Lower leg skin (tissue), 4 donors: ENCODE data around the gene OPN1MW2. TPM values are rescaled to one million over a fixed set of nuclear protein-coding genes. Genes with fewer than 3 reads are reported as not detected.
"Not testable (repeated sequence)": the region's sequence is repeated elsewhere in the genome, so short reads cannot be mapped to it uniquely, and the experiment has no call there.

Source experiments
- DNase-seq, 2 donors: peaks; one replicate each; pipeline ENCODE4 v3.0.0-alpha.2; 2019; ENCODE audit warnings: low spot score in 2 of 2
- H3K4me3 ChIP-seq: fragments of 200-600 bp; sonication (generic); 2 replicates; pipeline ENCODE4 v1.5.1; 2017; ENCODE audit warnings: mild to moderate bottlenecking, low read depth; ENCODE audit not compliant: poor library complexity, severe bottlenecking
- WGBS, 2 donors: methylation state at CpG; one replicate each; pipeline ENCODE4 v1.1.5; 2018; 5-methylcytosine and 5-hydroxymethylcytosine counted together
- intact Hi-C: fragments of 100-400 bp; cut with DNase I; formaldehyde crosslinking; loops from one replicate; pipeline ENCODE4 v1.15.0; 2023; ENCODE audit warnings: low total_unique reads
- total RNA-seq, 4 donors: library from RNA; depleted of rRNA; stranded (reverse); fragments of >200 nt; gene quantifications; one replicate each; pipeline ENCODE4 v1.1.0, GENCODE V29; 2016

The OPN1MW2 gene
- total RNA-seq, 4 donors from 2014 or later = not detected

DNA sequence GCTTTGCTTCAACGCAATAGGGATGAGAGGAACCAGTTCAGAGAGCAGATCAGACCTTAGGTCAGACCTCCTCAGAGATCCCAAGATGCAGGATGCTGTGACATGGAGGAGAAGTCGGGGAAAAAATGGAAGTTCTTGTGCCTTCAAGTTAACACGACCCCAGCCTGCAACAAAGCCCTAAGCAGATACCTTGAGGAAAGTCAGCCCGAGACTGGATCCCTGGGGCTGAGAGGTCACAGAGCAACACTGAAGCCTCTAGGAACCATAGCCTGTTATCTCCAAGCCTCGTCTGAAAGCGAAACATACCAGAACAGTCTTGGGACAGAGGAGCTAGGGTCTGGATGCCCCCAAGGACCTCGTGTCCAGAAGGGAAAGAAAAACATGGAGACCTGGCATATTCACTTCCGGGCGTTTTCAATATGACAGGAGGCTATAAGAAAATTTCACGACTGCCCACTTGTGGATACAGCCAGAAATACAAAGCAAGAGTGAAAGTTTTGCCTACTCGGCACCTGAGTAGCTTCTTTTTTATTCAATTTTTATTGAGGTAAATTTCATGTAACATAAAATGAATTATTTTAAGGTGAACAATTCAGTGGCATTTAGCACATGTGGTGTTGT lies 19.5 kb downstream of the OPN1MW2 start:
- peak in 1 of 2 donors; percentile 23 for DNase-seq
- intact Hi-C loops, H3K4me3 ChIP-seq: not testable (repeated sequence)
- WGBS, 2 donors = 75% methylated on average over 1 of the region's 11 CpGs; no CpG with 5 or more reads in 1 of the 2 donors

DNA sequence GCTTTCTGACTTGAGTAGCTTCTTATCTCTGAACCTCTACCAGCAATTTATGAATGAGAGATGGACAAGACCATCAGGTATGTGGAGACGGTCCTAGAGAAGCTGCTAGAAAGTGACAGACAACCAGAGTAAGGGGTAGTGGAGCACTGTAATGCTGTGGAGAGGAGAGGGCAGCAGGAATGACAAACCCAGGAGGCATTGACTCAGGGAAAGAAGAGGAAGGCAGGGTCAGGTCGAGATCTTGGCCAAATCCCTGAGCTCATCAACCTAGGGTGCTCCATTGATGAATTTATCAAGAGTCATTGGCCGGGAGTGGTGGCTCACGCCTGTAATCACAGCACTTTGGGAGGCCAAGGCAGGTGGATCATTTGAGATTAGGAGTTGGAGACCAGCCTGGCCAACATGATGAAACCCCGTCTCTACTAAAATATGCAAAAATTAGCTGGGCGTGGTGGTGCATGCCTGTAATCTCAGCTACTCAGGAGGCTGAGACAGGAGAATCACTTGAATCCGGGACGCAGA lies 20.5 kb downstream of the OPN1MW2 start:
- H3K4me3 ChIP-seq, intact Hi-C loops: not testable (repeated sequence)
- DNase-seq = peak in 1 of 2 donors; percentile 68
- WGBS, 2 donors = 80 to 81% methylated on average over 7 of the region's 8 CpGs

DNA sequence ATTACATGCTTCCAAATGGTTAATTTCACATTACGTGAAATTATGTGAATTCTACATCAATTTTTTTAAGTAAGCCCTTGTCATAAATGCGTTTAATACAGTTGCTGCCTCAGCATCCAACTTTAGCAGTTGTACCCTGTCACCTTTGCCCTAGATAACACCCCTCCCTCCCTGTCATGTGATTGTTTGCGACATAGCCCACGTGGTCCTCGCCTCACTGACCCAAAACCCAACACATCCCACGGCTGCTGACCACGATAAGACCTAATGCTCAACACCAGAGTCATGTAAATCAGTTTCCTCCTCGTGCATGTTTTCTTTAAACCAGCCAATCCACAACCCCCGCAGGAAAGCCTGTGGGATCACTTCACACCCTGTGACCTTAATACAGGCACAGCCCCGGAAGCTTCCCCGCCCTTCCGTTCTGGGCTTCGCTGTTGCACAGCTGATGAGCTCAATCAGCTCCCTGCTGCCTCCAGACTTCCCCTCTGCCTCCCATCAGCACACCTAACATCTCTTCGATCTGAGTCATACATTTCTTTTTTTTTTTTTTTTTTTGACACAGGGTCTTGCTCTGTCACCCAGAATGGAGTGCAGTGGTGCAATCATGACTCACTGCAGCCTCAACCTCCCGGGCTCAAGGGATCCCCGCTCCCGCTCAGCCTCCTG lies 28.0 kb downstream of the OPN1MW2 start:
- intact Hi-C loops, DNase-seq, H3K4me3 ChIP-seq: not testable (repeated sequence)
- 78% methylated on average over 4 of the region's 17 CpGs; no CpG with 5 or more reads in 1 of the 2 donors for WGBS, 2 donors

DNA sequence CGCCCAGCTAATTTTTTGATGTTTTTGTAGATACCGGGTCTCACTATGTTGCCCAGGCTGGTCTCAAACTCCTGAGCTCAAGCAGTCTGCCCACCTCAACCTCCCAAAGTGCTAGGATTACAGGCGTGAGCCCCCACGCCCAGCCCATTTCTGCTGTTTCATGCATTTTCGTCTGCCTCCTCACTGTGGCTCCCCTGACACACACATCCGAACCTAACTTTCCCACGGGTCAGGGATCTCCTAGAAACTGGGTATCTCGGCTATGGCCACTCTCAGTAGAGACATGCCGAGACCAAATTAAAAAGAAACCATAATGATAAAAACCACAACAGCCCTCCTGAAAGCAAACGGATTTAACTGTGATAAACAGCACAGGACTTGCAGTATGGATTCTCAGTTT lies 28.5 kb downstream of the OPN1MW2 start:
- DNase-seq, H3K4me3 ChIP-seq, intact Hi-C loops: not testable (repeated sequence)
- no CpG with 5 or more reads among the region's 10 CpGs for WGBS, 2 donors

DNA sequence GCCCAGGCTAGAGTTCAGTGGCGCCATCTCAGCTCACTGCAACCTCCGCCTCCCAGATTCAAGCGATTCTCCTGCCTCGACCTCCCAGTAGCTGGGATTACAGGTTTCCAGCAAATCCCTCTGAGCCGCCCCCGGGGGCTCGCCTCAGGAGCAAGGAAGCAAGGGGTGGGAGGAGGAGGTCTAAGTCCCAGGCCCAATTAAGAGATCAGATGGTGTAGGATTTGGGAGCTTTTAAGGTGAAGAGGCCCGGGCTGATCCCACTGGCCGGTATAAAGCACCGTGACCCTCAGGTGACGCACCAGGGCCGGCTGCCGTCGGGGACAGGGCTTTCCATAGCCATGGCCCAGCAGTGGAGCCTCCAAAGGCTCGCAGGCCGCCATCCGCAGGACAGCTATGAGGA lies 37.7 kb downstream of the OPN1MW2 start, which contains the start of gene OPN1MW3:
Gene OPN1MW3, plus strand, starts transcription at position 301 of the 400 bp plus-strand sequence. Its CDS starts 38 bp downstream, at position 339.
- no CpG with 5 or more reads among the region's 17 CpGs for WGBS, 2 donors
- H3K4me3 ChIP-seq, DNase-seq, intact Hi-C loops: not testable (repeated sequence)

DNA sequence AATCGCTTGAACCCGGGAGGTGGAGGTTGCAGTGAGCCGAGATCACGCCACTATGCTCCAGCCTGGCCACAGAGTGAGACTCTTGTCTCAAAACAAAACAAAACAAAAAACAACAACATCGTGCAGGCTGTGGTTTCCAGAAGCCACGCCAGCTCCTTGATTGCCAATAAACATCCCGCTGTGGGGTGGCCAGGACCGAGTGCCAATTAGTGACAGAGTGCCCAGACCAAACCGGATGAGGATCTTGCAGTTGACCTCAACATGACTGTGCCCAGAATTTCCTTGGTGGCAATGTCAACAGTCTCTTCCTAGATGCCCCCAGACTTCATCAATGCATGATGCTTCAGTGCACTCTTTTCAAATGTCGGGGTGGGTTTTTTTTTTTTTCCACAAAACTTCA lies 39.2 kb downstream of the OPN1MW2 start:
- DNase-seq, H3K4me3 ChIP-seq, intact Hi-C loops: not testable (repeated sequence)
- WGBS, 2 donors = no CpG with 5 or more reads among the region's 10 CpGs

DNA sequence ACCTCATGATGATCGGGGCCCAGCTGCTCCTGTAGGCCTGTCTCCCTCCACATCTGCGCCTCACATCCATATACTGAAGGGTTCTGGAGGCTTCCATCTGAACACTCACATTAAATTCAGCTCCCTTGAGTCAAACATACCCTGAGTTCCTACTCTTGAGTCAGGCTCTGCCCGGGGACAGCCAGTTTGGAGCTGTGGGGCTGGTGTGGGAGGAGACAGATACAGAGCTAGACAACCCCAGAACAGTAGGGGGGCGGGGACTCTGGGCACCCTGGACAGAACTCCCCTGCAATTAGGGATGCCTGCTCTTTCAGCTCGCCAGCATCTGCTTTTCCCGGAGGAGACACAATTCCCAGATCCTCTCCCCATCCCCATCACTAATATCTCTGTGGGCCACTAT lies 43.5 kb downstream of the OPN1MW2 start:
- WGBS, 2 donors = no CpG with 5 or more reads among the region's 6 CpGs
- DNase-seq, intact Hi-C loops, H3K4me3 ChIP-seq: not testable (repeated sequence)

DNA sequence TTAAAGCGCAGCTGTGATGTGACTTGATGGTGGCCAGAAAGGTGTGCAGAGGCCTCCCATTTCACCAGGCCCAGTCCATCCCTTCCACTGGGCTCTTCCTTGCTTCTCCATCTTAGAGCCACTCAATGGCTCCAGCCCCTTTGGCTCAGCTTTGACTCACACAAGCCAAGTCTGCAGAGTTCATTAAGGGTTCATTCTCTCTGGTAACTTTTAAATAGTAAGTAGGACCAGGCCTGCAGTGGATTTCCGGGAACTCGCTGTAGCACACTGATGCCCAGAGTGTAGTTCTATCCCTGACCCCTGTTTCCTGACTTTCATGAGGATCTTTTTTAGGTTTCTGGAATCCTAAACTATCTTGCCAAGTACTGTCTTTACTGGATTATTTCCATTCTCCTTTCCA lies 49.7 kb downstream of the OPN1MW2 start:
- intact Hi-C loops, DNase-seq, H3K4me3 ChIP-seq: not testable (repeated sequence)
- WGBS, 2 donors = no CpG with 5 or more reads among the region's 3 CpGs

Other genes starting within 250 kb of the OPN1MW2 start
- 10 to 100 TPM; 32.6 to 51.6 (median 40.9) TPM for gene HCFC1, start 247.9 kb upstream of the OPN1MW2 start, total RNA-seq
- gene TMEM187, start 247.0 kb upstream of the OPN1MW2 start, total RNA-seq = 10 to 100 TPM; 10.1 to 21.6 (median 14.4) TPM
- gene IRAK1, start 199.9 kb upstream of the OPN1MW2 start, total RNA-seq = 10 to 100 TPM; 57.5 to 67.4 (median 60.6) TPM
- gene MECP2, start 122.0 kb upstream of the OPN1MW2 start, total RNA-seq = 10 to 100 TPM; 30.7 to 34.9 (median 33.6) TPM
- not detected for gene OPN1LW, start 75.5 kb upstream of the OPN1MW2 start, total RNA-seq
- not detected for gene OPN1MW, start 37.2 kb upstream of the OPN1MW2 start, total RNA-seq
- gene OPN1MW3, start 37.8 kb downstream of the OPN1MW2 start, total RNA-seq = not detected
- 1 to 10 TPM in 2 of 4 donors, not detected in 2; 1.1 to 2.4 TPM for gene TEX28, start 75.4 kb downstream of the OPN1MW2 start, total RNA-seq
- gene TKTL1, start 76.0 kb downstream of the OPN1MW2 start, total RNA-seq = 1 to 10 TPM in 1 of 4 donors, under 1 TPM in 2, not detected in 1; 0.42 to 1.1 (median 0.46) TPM
- 100 to 1,000 TPM; 278 to 636 (median 365) TPM for gene FLNA, start 154.9 kb downstream of the OPN1MW2 start, total RNA-seq
- 10 to 100 TPM; 43.4 to 67.0 (median 52.1) TPM for gene EMD, start 159.5 kb downstream of the OPN1MW2 start, total RNA-seq
- 1,000 to 10,000 TPM; 3,266 to 8,500 (median 5,564) TPM for gene RPL10, start 178.6 kb downstream of the OPN1MW2 start, total RNA-seq
- 10 to 100 TPM; 10.5 to 28.5 (median 16.9) TPM for gene DNASE1L1, start 189.5 kb downstream of the OPN1MW2 start, total RNA-seq
- 10 to 100 TPM; 34.1 to 89.6 (median 49.0) TPM for gene TAFAZZIN, start 191.8 kb downstream of the OPN1MW2 start, total RNA-seq
- 10 to 100 TPM; 71.0 to 93.5 (median 78.4) TPM for gene ATP6AP1, start 208.9 kb downstream of the OPN1MW2 start, total RNA-seq
- 10 to 100 TPM; 50.5 to 83.5 (median 61.5) TPM for gene GDI1, start 217.4 kb downstream of the OPN1MW2 start, total RNA-seq
- 10 to 100 TPM; 18.9 to 37.0 (median 22.7) TPM for gene FAM50A, start 224.4 kb downstream of the OPN1MW2 start, total RNA-seq
- gene PLXNA3, start 238.5 kb downstream of the OPN1MW2 start, total RNA-seq = 10 to 100 TPM; 10.2 to 30.2 (median 13.5) TPM